ENCODE results near the gene SCAMP5.

- TF ChIP-seq FOXA1 (IDR thresholded peaks at IDR 0.05) (no peak), HDGF (IDR thresholded peaks at IDR 0.05; ENCODE audit: borderline replicate concordance) (no peak), FOXM1 (IDR thresholded peaks at IDR 0.05; ENCODE audit: borderline replicate concordance) (no peak)
Observed at GRCh38 chr15:75061272-75061671, 65.9 kb downstream of the SCAMP5 start.
